Measurements from ENCODE around the gene EPB41L1. TPM values are rescaled to one million over a fixed set of nuclear protein-coding genes. Genes with fewer than 3 reads are reported as not detected.

The EPB41L1 gene
- total RNA-seq, 1 experiment from 2014 or later, result 134 TPM

- H3K4me2 ChIP-seq, result no peak overlapping the region
- peaks cover 4% of the 10 kb centered on the region; the same call in 1 of the 2 replicates for H3K4me1 ChIP-seq (replicated peaks; ENCODE audit: insufficient read depth)
- no peaks in the 10 kb centered on the region for H3K36me3 ChIP-seq (ENCODE audit: low read depth)
- no peaks in the 10 kb centered on the region for H4K20me1 ChIP-seq (ENCODE audit: insufficient read depth)
- BruUV-seq (replicated peaks), result no TSS peak
- DNase-seq, result no peak
- H3K27ac ChIP-seq, result no peak overlapping the region
- no peaks in the 10 kb centered on the region for H3K27me3 ChIP-seq (ENCODE audit: insufficient read depth, low read depth)
- TF ChIP-seq CTCF (conservative IDR thresholded peaks at IDR 0.05) (no peak), EZH2 (IDR thresholded peaks at IDR 0.05; ENCODE audit: low read depth) (no peak)
- H3F3A ChIP-seq (ENCODE audit: insufficient read depth, low read depth), result 0 out of 2 replicates have a peak, but pooled peaks cover 2% of the 10 kb centered on the region
- no peaks in the 10 kb centered on the region for H3K79me2 ChIP-seq (ENCODE audit: low read depth)
- H3K4me3 ChIP-seq, result no peak overlapping the region
- no peak overlapping the region for H2AFZ ChIP-seq
- ChIA-PET POLR2A (ENCODE audit: unreplicated experiment) (no interaction called here), CTCF (interaction anchor here (0.6 to 2.0 kb wide), 2 partner anchors 151 to 599 kb away, joined by 7 to 16 read pairs; no protein-coding TSS in a partner anchor)
- no peaks in the 10 kb centered on the region for H3K9me2 ChIP-seq (ENCODE audit: insufficient read depth)
- intact Hi-C loops (cut with micrococcal nuclease; ENCODE audit: unreplicated experiment), result no loop called here
- H3K9me3 ChIP-seq (ENCODE audit: insufficient read depth, low read depth), result no peaks in the 10 kb centered on the region
Measured at GRCh38 chr20:36144336-36144735, 10.2 kb upstream of the EPB41L1 start.

DNA sequence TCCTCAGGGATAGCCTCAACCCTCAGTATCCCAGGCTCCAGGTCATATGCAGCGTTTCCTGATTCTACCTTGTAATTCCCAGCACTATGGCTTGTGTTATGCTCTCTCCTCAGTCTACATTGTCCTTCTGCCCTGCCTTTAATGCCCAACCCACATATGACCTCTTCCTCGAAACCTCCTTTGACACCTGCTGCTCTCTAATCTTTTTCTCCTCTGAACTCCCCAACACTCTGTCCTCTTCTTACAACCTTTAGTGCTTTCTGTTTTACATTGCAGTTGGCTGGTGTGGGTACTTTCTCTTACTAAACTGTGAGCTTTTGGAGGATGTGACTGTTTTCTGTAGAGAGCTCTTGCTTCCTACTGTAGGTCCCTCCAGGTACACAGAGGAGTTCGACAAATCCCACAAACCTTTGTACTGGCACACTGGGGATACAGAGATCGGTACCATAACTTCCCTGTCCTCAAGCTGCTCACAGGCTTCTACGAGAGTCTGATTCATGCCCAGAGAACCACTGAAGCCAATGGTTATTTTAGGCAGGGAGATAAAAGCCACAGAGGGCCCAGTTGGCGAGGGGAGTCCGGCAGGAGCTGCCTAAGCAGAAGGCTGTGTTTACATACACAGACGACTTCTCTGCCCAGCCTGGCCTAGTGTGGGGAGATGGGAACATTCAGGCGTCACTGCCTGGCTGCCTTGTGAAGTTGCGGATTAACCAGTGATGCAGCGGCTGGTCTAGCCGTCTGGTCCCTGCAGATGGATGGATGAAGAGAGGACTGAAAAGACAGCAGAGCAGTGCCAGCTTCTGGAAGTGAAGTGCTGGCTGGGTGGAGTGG, 8.4 kb upstream of the EPB41L1 start:
- Histone ChIP-seq H3K27me3 (ENCODE audit: insufficient read depth, low read depth) (no peaks in the 10 kb centered on the region), H2AFZ (no peak overlapping the region), H3F3A (ENCODE audit: insufficient read depth, low read depth) (no peaks in the 10 kb centered on the region), H3K4me1 (replicated peaks; ENCODE audit: insufficient read depth) (peaks cover 6% of the 10 kb centered on the region; the same call in 1 of the 2 replicates), H3K9me2 (ENCODE audit: insufficient read depth) (no peaks in the 10 kb centered on the region), H3K4me2 (no peak overlapping the region), H3K9me3 (ENCODE audit: insufficient read depth, low read depth) (no peaks in the 10 kb centered on the region), H3K36me3 (ENCODE audit: low read depth) (no peaks in the 10 kb centered on the region), H3K4me3 (no peak overlapping the region), H4K20me1 (ENCODE audit: insufficient read depth) (no peaks in the 10 kb centered on the region), H3K27ac (no peak overlapping the region), H3K79me2 (ENCODE audit: low read depth) (no peaks in the 10 kb centered on the region)
- TF ChIP-seq CTCF (conservative IDR thresholded peaks at IDR 0.05) (no peak), EZH2 (IDR thresholded peaks at IDR 0.05; ENCODE audit: low read depth) (no peak)
- ChIA-PET CTCF (interaction anchor here (0.5 to 2.6 kb wide), 3 partner anchors 86 to 997 kb away, joined by 4 to 7 read pairs (median 7); no protein-coding TSS in a partner anchor), POLR2A (ENCODE audit: unreplicated experiment) (interaction anchor here (0.6 kb wide), 1 partner anchor 50 kb away, joined by 6 read pairs; no protein-coding TSS in a partner anchor)
- BruUV-seq (replicated peaks), result no TSS peak
- intact Hi-C loops (cut with micrococcal nuclease; ENCODE audit: unreplicated experiment), result no loop called here
- DNase-seq, result no peak

DNA sequence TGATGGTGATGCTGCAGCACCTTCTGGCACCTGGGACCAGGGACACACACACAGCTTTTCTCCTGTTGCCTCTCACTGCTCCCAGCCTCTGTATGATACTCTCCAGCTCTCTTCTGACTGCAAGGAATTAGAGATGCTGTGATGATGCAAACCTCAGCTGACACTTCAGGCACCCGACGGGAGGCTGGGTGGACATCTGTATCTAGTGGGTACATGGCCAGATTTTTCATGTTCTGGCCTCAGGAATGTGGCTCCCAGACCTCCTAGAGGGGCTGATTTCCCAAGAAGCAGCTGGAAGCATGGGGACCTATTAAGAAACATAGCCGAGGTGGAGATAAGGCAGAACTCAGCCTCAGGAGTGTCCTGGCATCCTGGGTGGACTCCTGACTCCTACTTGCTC, 6.8 kb upstream of the EPB41L1 start:
- no peak overlapping the region for H2AFZ ChIP-seq
- no peak for DNase-seq
- peaks cover 5% of the 10 kb centered on the region; the same call in 1 of the 2 replicates for H3F3A ChIP-seq (ENCODE audit: insufficient read depth, low read depth)
- no peak overlapping the region for H3K27ac ChIP-seq
- no peaks in the 10 kb centered on the region for H3K9me3 ChIP-seq (ENCODE audit: insufficient read depth, low read depth)
- TF ChIP-seq CTCF (conservative IDR thresholded peaks at IDR 0.05) (no peak), EZH2 (IDR thresholded peaks at IDR 0.05; ENCODE audit: low read depth) (no peak)
- peaks cover 12% of the 10 kb centered on the region for H3K4me1 ChIP-seq (replicated peaks; ENCODE audit: insufficient read depth)
- no peaks in the 10 kb centered on the region for H3K27me3 ChIP-seq (ENCODE audit: insufficient read depth, low read depth)
- intact Hi-C loops (cut with micrococcal nuclease; ENCODE audit: unreplicated experiment), result no loop called here
- no peak overlapping the region for H3K4me2 ChIP-seq
- BruUV-seq (replicated peaks), result no TSS peak
- ChIA-PET POLR2A (ENCODE audit: unreplicated experiment) (no interaction called here), CTCF (interaction anchor here (2.6 kb wide), 1 partner anchor 155 kb away, joined by 7 read pairs; no protein-coding TSS in a partner anchor)
- H3K9me2 ChIP-seq (ENCODE audit: insufficient read depth), result no peaks in the 10 kb centered on the region
- no peak overlapping the region for H3K4me3 ChIP-seq
- no peaks in the 10 kb centered on the region for H3K79me2 ChIP-seq (ENCODE audit: low read depth)
- no peaks in the 10 kb centered on the region for H3K36me3 ChIP-seq (ENCODE audit: low read depth)
- no peaks in the 10 kb centered on the region for H4K20me1 ChIP-seq (ENCODE audit: insufficient read depth)
